HT-29 (cell line): ENCODE results near the gene AFMID. TPM values are rescaled to one million over a fixed set of nuclear protein-coding genes. Genes with fewer than 3 reads are reported as not detected.
"Not testable (repeated sequence)": the region's sequence is repeated elsewhere in the genome, so short reads cannot be mapped to it uniquely, and the experiment has no call there.

Experiments
- DNase-seq: peaks from one replicate; pipeline ENCODE4 v3.0.0-alpha.2; 2015; ENCODE audit warnings: low spot score
- total RNA-seq: library from RNA; depleted of rRNA; stranded (reverse); fragments of >200 nt; shearing (Covaris generic); gene quantifications from 2 replicates; pipeline ENCODE4 v1.2.3, GENCODE V29; 2014

Gene AFMID
- total RNA-seq, 1 experiment from 2014 or later: 36.6 TPM

DNA sequence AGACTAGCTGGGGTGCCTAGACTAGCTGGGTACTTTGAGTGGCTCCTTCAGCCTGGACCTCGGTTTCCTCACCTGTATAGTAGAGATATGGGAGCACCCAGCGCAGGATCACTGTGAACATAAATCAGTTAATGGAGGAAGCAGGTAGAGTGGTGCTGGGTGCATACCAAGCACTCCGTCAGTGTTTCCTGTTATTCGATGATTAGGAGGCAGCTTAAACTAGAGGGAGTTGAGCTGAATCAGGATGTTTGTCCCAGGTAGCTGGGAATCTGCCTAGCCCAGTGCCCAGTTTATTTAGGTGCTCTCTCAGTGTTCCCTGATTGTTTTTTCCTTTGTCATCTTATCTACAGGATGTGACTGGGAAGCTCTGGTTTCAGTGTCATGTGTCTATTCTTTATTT is 35.9 kb downstream of the AFMID start:
- no peak for DNase-seq

DNA sequence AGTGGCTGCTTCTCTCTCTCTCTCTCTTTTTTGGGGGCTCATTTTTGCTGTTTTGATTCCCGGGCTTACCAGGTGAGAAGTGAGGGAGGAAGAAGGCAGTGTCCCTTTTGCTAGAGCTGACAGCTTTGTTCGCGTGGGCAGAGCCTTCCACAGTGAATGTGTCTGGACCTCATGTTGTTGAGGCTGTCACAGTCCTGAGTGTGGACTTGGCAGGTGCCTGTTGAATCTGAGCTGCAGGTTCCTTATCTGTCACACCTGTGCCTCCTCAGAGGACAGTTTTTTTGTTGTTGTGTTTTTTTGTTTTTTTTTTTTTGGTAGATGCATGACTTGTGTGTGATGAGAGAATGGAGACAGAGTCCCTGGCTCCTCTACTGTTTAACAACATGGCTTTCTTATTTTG is 36.6 kb downstream of the AFMID start:
- no peak for DNase-seq

DNA sequence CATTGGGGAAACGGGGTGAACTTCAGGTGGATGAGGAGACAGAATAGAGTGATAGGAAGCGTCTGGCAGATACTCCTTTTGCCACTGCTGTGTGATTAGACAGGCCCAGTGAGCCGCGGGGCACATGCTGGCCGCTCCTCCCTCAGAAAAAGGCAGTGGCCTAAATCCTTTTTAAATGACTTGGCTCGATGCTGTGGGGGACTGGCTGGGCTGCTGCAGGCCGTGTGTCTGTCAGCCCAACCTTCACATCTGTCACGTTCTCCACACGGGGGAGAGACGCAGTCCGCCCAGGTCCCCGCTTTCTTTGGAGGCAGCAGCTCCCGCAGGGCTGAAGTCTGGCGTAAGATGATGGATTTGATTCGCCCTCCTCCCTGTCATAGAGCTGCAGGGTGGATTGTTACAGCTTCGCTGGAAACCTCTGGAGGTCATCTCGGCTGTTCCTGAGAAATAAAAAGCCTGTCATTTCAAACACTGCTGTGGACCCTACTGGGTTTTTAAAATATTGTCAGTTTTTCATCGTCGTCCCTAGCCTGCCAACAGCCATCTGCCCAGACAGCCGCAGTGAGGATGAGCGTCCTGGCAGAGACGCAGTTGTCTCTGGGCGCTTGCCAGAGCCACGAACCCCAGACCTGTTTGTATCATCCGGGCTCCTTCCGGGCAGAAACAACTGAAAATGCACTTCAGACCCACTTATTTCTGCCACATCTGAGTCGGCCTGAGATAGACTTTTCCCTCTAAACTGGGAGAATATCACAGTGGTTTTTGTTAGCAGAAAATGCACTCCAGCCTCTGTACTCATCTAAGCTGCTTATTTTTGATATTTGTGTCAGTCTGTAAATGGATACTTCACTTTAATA is 37.3 kb downstream of the AFMID start:
- no peak for DNase-seq

DNA sequence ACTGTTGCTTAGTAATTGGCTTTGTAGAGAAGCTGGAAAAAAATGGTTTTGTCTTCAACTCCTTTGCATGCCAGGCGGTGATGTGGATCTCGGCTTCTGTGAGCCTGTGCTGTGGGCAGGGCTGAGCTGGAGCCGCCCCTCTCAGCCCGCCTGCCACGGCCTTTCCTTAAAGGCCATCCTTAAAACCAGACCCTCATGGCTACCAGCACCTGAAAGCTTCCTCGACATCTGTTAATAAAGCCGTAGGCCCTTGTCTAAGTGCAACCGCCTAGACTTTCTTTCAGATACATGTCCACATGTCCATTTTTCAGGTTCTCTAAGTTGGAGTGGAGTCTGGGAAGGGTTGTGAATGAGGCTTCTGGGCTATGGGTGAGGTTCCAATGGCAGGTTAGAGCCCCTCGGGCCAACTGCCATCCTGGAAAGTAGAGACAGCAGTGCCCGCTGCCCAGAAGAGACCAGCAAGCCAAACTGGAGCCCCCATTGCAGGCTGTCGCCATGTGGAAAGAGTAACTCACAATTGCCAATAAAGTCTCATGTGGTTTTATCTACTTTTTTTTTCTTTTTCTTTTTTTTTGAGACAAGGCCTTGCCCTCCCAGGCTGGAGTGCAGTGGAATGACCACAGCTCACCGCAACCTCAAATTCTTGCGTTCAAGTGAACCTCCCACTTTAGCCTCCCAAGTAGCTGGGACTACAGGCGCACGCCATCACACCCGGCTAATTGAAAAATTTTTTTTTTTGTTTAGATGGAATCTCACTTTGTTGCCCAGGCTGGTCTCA is 38.1 kb downstream of the AFMID start:
- DNase-seq: no peak

DNA sequence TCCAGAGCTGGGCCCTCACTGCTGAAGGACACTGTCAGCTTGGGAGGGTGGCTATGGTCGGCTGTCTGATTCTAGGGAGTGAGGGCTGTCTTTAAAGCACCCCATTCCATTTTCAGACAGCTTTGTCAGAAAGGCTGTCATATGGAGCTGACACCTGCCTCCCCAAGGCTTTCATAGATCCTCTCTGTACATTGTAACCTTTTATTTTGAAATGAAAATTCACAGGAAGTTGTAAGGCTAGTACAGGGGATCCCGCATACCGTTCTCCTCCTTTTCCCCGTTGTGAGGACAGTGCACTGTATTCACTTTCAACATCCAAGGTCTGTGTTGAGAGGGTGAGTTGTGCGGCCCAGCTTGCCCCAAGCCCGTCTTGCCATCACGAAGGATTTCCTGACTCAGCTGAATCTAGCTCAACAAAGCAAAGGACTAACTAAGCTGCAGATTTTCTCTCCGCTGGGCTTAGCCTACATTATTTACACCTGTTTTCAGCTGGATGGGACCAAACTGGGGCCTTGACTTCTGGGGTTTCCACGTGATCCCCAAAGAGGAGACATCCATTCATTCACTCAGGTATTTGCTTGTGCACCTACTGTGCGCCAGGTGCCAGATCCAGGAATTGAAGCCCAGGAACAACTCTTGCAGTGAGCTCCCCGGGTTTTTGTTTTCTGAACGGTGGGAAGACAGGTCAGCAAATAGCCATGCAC is 39.0 kb downstream of the AFMID start:
- DNase-seq: no peak

DNA sequence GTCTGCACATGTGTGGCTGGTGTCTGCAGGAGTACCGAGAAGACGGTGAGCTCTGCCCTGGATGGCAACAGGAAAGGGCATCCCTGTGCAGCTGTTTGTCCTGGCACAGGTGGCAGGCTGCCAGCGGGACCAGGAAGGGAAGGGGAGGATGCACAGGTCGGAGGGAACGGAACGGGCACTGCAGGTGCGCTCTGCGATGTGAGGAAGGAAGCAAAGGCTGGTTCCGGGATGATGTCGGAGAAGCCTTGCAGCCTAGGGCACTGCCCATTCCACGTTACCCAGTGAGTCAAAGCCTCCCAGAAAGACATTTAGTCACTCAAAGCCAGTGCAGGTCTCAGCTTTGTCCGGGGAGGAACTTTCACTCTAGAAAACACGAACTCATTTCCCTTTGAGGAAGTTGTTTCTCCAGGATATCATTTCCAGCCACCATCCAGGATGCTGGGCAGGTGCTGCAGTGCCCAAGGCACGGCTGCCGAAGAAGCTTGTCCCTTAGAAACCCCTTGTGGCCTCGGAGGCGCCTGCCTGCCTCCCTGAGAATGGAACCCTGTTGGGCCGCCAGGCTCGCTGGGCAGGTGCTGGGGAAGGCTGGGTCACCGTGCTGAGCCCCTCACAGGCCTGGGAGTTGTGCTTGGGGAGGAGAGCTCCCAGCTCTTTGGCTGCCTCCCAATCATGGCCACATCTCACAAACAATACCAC is 39.7 kb downstream of the AFMID start:
- peak; percentile 59 for DNase-seq

DNA sequence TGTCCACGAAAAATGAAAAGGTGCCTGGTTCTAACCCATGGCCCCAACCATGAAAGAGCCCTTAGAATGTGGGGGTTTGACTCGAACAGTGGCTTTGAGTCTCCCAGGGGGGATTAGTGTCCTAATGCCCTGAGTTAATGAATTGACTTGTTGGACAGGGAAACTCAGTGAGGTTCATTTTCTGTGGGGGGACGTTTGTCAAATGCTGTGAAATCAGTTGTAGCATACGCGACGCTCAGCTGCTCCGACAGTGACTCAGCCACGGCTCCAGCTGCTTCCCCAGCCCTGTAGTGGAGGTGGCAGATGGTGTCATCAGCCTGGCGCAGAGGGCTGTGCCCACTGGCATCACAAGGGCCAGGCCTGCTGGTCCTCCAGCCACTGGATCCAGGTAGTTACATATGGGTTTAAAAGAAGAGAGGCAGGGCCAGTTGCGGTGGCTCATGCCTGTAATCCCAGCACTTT is 40.3 kb downstream of the AFMID start:
- no peak for DNase-seq

DNA sequence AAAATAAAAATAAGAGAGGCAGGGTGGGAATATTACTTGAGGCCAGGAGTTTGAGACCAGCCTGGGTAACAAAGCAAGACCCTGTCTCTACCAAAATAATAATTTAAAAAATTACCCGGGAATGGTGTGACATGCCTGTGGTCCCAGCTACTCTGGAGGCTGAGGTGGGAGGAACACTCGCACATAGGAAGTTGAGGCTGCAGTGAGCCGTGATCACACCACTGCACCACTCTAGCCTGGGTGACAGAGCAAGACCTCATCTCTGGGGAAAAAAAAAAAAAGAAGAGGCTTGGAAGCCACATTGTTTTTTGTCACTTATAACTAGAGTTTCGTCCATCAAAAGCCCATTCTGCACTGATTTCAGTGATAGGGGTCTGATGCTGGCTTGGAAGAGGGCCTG is 41.0 kb downstream of the AFMID start:
- no peak for DNase-seq

DNA sequence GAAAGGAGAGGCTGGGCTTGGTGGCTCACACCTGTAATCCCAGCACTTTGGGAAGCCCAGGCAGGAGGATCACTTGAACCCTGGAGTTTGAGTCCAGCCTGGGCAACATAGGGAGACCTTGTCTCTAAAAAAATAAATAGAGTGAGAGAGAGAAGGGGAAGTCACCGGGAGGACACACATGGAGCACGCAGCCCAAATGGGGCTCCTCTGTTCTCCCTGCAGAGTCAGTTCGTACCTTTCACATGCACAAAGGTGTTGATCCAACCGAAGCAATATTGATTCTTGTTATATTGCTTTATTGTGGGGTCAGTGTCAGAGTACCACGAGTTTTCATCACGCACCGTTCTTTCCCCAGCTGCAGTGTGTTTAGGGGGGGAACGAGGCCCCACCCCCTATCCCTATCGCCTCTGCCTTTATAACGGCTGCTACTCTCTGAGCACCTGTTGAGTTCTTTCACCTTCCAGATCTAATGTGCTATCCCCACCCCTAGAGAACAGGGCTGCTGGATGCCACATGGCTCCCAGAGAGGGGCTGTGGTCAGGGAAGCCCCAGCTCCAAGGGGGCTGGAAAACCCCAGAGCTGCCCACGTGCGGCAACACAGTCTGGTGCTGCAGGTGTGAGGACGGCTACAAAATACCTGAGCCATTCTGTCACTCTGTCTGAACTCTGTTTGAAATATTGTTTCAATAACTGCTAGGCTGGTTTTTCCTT is 43.2 kb downstream of the AFMID start:
- DNase-seq: no peak

DNA sequence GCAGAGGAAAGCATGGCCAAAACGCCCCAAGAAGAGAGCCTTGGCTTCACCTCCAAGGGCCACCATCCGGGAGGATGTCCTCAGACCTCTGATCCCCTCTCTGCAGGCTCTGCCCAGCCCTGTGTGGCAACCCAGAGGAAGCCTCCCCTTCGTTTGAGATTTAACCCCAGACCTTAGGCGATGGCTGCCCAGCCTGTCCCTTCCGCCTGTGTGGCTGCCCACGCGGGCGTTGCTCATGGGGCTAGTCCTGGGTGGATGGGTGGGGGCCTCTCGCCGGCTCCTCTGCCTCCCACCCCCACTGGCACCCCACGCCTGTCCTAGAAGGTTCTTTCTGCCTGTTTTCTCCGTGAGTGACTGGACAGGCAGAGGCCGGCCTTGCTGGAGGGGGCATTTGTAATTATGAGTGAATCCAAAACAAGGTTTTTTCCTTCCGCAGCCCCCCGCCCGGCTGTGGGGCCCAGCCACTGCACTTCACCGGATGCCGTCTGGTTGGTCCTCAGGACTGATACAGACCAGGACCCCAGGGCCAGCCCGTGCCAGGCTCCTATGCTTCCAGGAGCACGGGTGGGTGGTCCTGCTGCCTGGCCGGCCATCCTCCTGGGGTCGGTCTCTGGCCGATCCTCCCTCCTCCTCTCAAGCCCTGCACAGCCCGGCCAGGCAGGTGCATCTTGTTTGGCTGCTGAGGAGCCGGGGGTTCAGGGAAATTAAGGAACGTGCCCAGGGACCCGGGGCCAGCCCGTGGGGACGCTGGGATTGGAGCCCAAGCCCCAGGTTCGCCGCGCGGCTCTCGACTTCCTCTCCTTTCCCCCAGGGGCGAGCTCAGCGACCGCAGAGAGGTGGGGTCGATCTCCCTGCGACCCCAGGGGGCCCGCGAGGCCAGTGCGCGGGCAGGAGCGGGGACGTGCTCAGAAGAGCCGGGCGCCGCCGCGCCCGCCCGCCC is 44.1 kb downstream of the AFMID start, which contains the start of gene TMEM235:
TMEM235 (plus strand) TSS at position 636 of the 940 bp plus-strand sequence. CDS start 393 bp downstream, outside the sequence.
- no peak for DNase-seq

DNA sequence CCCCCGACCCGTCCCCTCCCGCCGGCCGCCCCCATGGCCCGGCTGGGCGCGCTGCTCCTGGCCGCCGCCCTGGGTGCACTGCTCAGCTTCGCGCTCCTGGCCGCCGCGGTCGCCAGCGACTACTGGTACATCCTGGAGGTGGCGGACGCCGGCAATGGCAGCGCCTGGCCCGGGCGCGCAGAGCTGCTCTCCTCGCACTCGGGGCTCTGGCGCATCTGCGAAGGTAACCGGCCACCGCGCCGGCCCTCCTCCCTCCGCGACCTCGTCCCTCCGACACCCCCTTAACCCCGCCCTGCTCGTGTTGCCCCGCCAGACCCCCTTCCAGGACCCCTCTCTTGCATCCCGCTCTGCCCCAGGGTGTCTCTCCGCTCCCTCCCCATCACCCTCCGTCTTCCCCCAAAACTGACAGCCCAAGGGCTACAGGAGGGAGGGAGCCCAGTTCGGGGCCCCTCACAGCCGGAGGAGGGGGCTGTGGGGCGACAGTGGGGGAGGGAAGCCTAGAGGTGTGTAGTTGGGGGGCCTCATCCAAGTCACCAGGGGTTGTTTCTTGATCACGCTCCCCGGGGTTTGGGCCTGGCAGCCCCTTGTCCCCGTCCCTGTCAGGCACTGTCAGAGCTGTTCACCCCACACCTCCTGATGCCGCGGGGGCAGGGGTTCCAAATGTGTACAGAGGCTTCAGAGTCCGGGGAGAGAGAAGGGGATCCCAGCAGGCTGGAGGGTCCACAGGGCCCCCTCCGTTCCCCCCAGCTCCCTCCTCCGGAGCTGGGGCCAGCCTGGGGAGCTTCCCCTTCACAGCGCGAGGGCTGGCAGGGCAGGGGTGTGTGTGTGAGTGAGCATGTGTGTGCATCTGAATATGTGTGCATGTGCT is 45.1 kb downstream of the AFMID start:
- no peak for DNase-seq

DNA sequence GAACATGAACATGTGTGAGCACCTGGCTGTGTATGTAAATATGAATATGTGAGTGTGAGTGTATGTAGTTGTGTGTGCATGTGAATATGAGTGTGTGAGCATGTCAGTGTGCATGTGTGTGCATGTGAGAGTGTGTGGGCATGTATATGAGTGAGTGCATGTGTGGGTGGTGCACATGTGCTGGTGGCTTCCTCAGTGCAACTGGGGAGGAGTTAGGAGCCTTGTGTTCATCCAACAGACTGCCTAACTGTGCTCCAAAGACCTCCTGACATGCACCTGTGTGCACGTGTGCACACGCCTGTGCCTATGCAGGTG is 45.7 kb downstream of the AFMID start:
- no peak for DNase-seq

DNA sequence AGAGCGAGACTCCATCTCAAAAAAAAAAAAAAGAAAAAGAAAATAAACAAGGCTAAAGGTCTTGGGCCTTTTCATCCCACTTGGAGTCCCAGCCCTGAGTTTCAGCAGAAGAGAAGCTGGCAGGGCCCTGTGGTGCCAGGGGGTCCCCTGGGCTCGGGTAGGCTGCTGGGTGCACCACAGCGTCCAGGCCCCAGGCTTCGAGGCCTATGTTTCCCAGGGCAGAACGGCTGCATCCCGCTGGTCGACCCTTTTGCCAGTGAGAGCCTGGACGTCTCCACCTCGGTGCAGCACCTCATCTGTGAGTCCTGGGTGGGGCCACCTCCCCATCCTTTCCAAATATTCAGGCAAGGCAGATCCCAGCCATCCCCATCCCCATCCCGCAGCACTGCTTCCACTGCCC is 46.5 kb downstream of the AFMID start:
- DNase-seq: no peak

DNA sequence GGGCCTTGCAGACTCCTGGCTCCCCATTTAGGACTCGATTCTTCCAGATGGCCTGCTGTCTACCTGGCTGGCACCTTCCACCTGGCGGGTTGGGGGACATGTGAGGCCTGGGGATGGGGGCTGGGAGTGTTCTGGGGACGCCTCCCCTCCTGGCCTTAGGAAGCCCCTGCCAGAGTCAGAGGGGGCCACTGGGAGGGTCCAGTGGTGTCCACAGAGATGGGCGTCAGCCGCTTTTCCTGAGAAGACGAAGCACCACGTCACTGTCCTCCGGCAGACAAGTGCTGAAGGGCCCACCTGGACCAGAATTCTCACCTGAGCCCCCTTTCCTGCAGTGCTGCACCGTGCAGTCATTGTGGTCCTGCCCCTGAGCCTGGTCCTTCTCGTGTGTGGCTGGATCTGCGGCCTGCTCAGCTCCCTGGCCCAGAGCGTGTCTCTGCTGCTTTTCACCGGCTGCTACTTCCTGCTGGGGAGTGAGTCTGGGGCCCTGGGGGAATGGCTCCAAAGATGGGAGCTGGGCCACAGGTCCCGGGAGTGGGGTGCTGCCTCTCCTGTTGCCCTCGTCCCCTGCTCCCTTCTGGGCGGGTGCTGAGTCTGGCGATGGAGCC is 47.2 kb downstream of the AFMID start:
- DNase-seq: no peak

DNA sequence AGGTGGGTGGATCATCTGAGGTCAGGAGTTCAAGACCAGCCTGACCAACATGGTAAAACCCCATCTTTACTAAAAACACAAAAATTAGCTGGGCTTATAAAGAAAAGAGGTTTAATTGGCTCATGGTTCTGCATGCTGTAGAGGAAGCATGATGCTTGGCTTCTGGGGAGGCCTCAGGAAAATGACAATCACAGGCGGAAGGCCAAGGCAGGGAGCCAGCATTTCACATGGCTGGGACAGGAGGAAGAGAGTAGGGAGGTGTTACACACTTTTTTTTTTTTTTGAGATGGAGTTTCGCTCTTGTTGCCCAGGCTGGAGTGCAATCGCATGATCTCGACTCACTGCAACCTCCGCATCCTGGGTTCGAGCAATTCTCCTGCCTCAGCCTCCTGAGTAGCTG is 47.9 kb downstream of the AFMID start:
- DNase-seq: not testable (repeated sequence)

DNA sequence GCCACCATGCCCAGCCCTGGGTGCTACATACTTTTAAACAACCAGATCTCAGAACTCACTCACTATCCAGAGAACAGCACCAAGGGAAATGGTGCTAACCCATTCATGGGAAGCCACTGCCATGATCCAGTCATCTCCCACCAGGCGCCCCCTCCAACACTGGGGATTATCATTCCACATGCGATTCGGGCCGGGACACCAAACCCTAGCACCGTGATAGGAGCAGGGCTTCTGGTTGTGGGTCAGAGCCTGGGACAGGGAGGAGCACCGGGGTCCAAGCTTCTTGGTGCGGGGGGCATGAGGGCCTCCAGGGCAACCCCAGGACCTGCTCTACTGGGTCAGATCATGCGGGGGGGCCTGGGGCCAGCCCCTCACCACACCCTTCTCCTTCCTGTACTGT is 48.7 kb downstream of the AFMID start:
- no peak for DNase-seq

DNA sequence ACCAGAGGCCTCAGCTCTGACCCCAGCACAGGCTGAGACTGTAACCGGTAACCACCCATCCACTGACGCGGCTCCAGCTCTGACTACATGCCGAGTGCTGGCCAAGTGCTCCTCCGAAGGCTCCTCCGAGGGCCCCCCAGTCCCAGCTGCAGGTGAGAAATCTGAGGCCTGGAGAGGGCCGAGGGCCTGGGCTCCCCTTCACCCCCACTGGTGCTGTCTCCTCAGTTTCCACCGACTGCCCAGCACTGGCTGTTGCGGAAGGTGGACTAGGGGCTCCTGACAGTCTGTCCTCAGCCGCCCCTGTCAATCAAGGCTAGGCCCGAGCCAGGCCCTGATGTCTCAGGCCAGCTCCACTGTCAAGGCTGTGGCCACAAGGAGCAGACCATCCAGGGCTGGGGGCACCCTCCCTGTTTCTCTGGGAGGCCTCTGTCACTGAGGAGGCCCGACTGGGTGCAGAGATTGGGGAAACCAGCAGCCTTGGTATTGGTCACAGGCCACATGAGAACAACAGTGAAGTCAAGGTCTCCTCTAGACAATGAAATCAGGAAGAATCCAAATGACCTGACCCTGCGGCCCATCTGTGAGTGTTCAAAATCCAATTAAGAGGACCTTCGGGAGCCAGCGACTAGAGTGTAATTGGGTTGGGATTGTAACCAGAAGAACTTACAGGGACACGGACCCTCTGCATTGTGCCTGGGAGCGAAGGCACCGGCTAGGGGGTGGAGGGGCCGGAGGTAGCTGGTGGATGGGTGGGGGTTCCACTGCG is 49.4 kb downstream of the AFMID start:
- no peak for DNase-seq
